ENCODE data around the gene CDNF.
"Not testable (repeated sequence)": the region's sequence is repeated elsewhere in the genome, so short reads cannot be mapped to it uniquely, and the experiment has no call there.

Gene CDNF

GRCh38 chr10:14837757-14838581 lies at the start of gene CDNF, which contains the start of the genes HSPA14 and MSANTD7:
Gene CDNF, minus strand, starts transcription at chr10:14838037. Its CDS starts 91 bp downstream, at chr10:14837946.
Gene HSPA14, plus strand, starts transcription at chr10:14838306. Its CDS starts 97 bp downstream, at chr10:14838403.
Gene MSANTD7, plus strand, starts transcription at chr10:14838306. Its CDS starts 3,979 bp downstream, at chr10:14842285.
- peak; percentile 90 for DNase-seq

GRCh38 chr10:14884082-14884481 lies 46.2 kb upstream of the CDNF start:
- no peak for DNase-seq

GRCh38 chr10:14880229-14880628 lies 42.4 kb upstream of the CDNF start:
- no peak for DNase-seq

GRCh38 chr10:14879928-14880193 lies 42.0 kb upstream of the CDNF start:
- DNase-seq: no peak

- no peak for DNase-seq
Measured at GRCh38 chr10:14879124-14879927, 41.5 kb upstream of the CDNF start.

- peak; percentile 30 for DNase-seq
Measured at GRCh38 chr10:14878266-14879123, 40.7 kb upstream of the CDNF start, which contains the start of gene SUV39H2. Gene SUV39H2, plus strand, starts transcription at chr10:14878866. Its CDS starts 23 bp downstream, at chr10:14878889.

- DNase-seq: no peak
Measured at GRCh38 chr10:14876764-14877163, 38.9 kb upstream of the CDNF start.

GRCh38 chr10:14875941-14876340 lies 38.1 kb upstream of the CDNF start:
- DNase-seq: no peak

- DNase-seq: no peak
Measured at GRCh38 chr10:14873090-14873760, 35.4 kb upstream of the CDNF start.

- DNase-seq: not testable (repeated sequence)
Measured at GRCh38 chr10:14864871-14865270, 27.0 kb upstream of the CDNF start.

- not testable (repeated sequence) for DNase-seq
Measured at GRCh38 chr10:14864466-14864865, 26.6 kb upstream of the CDNF start.

GRCh38 chr10:14860791-14861190 lies 23.0 kb upstream of the CDNF start:
- no peak for DNase-seq

- DNase-seq: no peak
Measured at GRCh38 chr10:14859775-14860174, 21.9 kb upstream of the CDNF start.

- DNase-seq: no peak
Measured at GRCh38 chr10:14859043-14859442, 21.2 kb upstream of the CDNF start.

GRCh38 chr10:14858338-14858960 lies 20.6 kb upstream of the CDNF start:
- no peak for DNase-seq

GRCh38 chr10:14855453-14855852 lies 17.6 kb upstream of the CDNF start:
- DNase-seq: no peak

GRCh38 chr10:14852236-14852635 lies 14.4 kb upstream of the CDNF start:
- no peak for DNase-seq

GRCh38 chr10:14844948-14845347 lies 7.1 kb upstream of the CDNF start:
- no peak for DNase-seq

GRCh38 chr10:14843327-14843988 lies 5.6 kb upstream of the CDNF start:
- no peak for DNase-seq

- no peak for DNase-seq
Measured at GRCh38 chr10:14840178-14840577, 2.3 kb upstream of the CDNF start.

GRCh38 chr10:14839305-14839695 lies 1.5 kb upstream of the CDNF start:
- DNase-seq: no peak

All from NCI-H2081 treated with DMSO at 0.1 percent for 48 hours (cell line).